ENCODE results near the gene PRDM16.

PRDM16 gene

GRCh38 chr1:3436901-3437300 is 367.9 kb downstream of the PRDM16 start (continued):
- TF ChIP-seq ZNF280D (tag by site-specific recombination; IDR thresholded peaks at IDR 0.05) (no peak), ZNF548 (tag by site-specific recombination; IDR thresholded peaks at IDR 0.05) (no peak), ZNF146 (tag by site-specific recombination; IDR thresholded peaks at IDR 0.05) (no peak)

- ChIA-PET CTCF (interaction anchor here (2.4 kb wide), 1 partner anchor 14 kb away, joined by 10 read pairs; no protein-coding TSS in a partner anchor), POLR2A (no interaction called here)
- Histone ChIP-seq H3K9me3 (ENCODE audit: control insufficient read depth, insufficient read depth, low read depth, low read length) (no peaks in the 10 kb centered on the region), H3K4me1 (ENCODE audit: control insufficient read depth, insufficient read depth, low read length) (no peaks in the 10 kb centered on the region), H3K4me3 (ENCODE audit: low read depth, low read length) (no peak overlapping the region), H3K27ac (ENCODE audit: extremely low read depth, low read depth, low read length) (no peak overlapping the region), H3K36me3 (ENCODE audit: control insufficient read depth in 2 of 2, insufficient read depth in 1 of 2, low read length in 2 of 2) (no peaks in the 10 kb centered on the region)
- TF ChIP-seq ELK4 (IDR thresholded peaks at IDR 0.05; ENCODE audit: borderline replicate concordance, low read depth, low read length): no peak
- TF ChIP-seq IKZF3 (tag by site-specific recombination; IDR thresholded peaks at IDR 0.05): no peak
- TF ChIP-seq ZNF2 (tag by site-specific recombination; IDR thresholded peaks at IDR 0.05): no peak
- TF ChIP-seq SETDB1 (IDR thresholded peaks at IDR 0.05; ENCODE audit: insufficient read length, low read length): no peak
- no peak for TF ChIP-seq ZSCAN16 (tag by site-specific recombination; IDR thresholded peaks at IDR 0.05)
- TF ChIP-seq ZNF423 (tag by site-specific recombination; IDR thresholded peaks at IDR 0.05): no peak
- TF ChIP-seq GLI2 (tag by site-specific recombination; IDR thresholded peaks at IDR 0.05; ENCODE audit: borderline replicate concordance, low read depth): no peak
- TF ChIP-seq ZNF776 (tag by site-specific recombination; IDR thresholded peaks at IDR 0.05; ENCODE audit: borderline replicate concordance): no peak
- TF ChIP-seq ZBTB11 (tag by site-specific recombination; conservative IDR thresholded peaks at IDR 0.05; ENCODE audit: low read depth): no peak
- TF ChIP-seq ZNF433 (tag by site-specific recombination; IDR thresholded peaks at IDR 0.05; ENCODE audit: low read depth): no peak
- no peak for TF ChIP-seq MZF1 (tag by site-specific recombination; IDR thresholded peaks at IDR 0.05; ENCODE audit: borderline replicate concordance)
- TF ChIP-seq ZNF37A (tag by site-specific recombination; IDR thresholded peaks at IDR 0.05): no peak
- TF ChIP-seq KLF8 (tag by site-specific recombination; IDR thresholded peaks at IDR 0.05): no peak
- TF ChIP-seq OVOL3 (tag by site-specific recombination; IDR thresholded peaks at IDR 0.05): no peak
These were observed 369.7 kb downstream of the PRDM16 start for GRCh38 chr1:3438661-3439180.
